ENCODE measurements around the gene OR2S2.

DNA sequence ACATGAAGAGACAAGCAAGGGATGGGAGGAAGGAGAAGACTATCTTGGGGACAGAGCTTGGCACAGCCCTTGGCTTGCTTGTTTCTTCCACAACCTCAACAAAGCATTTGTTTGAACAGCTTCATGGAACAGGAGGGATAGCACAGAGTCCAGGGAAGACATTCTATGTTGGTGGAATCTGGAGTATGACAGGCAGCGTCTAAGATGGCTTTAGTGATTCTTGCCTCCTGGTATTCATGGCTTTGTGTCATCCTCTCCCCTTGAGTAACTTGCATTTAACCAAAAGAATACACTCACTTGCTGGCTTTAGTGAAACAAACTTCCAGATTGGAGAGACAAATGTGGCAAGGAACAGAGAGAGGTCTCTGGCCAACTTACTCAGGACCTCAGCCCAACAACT lies 47.9 kb upstream of the OR2S2 start:
- TF ChIP-seq, protein P1, sequence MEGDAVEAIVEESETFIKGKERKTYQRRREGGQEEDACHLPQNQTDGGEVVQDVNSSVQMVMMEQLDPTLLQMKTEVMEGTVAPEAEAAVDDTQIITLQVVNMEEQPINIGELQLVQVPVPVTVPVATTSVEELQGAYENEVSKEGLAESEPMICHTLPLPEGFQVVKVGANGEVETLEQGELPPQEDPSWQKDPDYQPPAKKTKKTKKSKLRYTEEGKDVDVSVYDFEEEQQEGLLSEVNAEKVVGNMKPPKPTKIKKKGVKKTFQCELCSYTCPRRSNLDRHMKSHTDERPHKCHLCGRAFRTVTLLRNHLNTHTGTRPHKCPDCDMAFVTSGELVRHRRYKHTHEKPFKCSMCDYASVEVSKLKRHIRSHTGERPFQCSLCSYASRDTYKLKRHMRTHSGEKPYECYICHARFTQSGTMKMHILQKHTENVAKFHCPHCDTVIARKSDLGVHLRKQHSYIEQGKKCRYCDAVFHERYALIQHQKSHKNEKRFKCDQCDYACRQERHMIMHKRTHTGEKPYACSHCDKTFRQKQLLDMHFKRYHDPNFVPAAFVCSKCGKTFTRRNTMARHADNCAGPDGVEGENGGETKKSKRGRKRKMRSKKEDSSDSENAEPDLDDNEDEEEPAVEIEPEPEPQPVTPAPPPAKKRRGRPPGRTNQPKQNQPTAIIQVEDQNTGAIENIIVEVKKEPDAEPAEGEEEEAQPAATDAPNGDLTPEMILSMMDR (conservative IDR thresholded peaks at IDR 0.05; ENCODE audit: low read depth, low read length): no peak
- no peak for TF ChIP-seq EZH2 (IDR thresholded peaks at IDR 0.05; ENCODE audit: borderline replicate concordance, low read depth, low read length, poor library complexity, severe bottlenecking)

Measured in A673 (cell line).